PC-3 (cell line): ENCODE results near the gene WWC2. TPM values are rescaled to one million over a fixed set of nuclear protein-coding genes. Genes with fewer than 3 reads are reported as not detected.

Experiments used
- ATAC-seq: fragments of 200-7000 bp; cut with Tn5 transposase; 2 replicates; pipeline ENCODE4 v1.9.1; 2020; ENCODE audit warnings: mild to moderate bottlenecking, moderate library complexity
- BruUV-seq: library from RNA; stranded (reverse); fragments of 400-500 nt; replicated peaks from 2 replicates; lab custom pipeline; 2021; lab: Mats Ljungman, UMichigan
- CTCF ChIA-PET: fragments of 300-600 bp; sonication (Branson Sonifier 250); formaldehyde crosslinking; loops from one replicate; lab custom pipeline; 2022; ENCODE audit warnings: antibody characterized with exemption; lab: Charles Lee
- POLR2A ChIA-PET: fragments of 300-600 bp; sonication (Branson Sonifier 250); formaldehyde crosslinking; loops from one replicate; lab custom pipeline; 2022; ENCODE audit warnings: antibody characterized with exemption; ENCODE audit not compliant: unreplicated experiment; lab: Charles Lee
- DNase-seq: peaks from one replicate; pipeline ENCODE4 v3.0.0-alpha.2; 2015
- H2AFZ ChIP-seq: fragments of 300-600 bp; sonication (generic); 2 replicates; pipeline ENCODE4 v1.6.0; 2016; ENCODE audit warnings: antibody characterized with exemption, low read length
- H3F3A ChIP-seq: fragments of 300-600 bp; sonication (generic); one replicate; pipeline ENCODE4 v1.6.0; 2017; ENCODE audit warnings: antibody characterized with exemption, low read length, control low read depth, mild to moderate bottlenecking; ENCODE audit not compliant: unreplicated experiment
- H3K27ac ChIP-seq: fragments of 300-600 bp; sonication (generic); 2 replicates; pipeline ENCODE4 v1.5.1; 2016; ENCODE audit warnings: mild to moderate bottlenecking, low read length
- H3K27me3 ChIP-seq: fragments of 300-600 bp; sonication (generic); 2 replicates; pipeline ENCODE4 v1.6.1; 2016; ENCODE audit warnings: low read length, mixed read lengths
- H3K36me3 ChIP-seq: fragments of 300-600 bp; sonication (generic); 2 replicates; pipeline ENCODE4 v1.6.1; 2016; ENCODE audit warnings: low read depth, mixed run types, low read length, mixed read lengths
- H3K4me1 ChIP-seq: fragments of 300-600 bp; sonication (generic); 2 replicates; pipeline ENCODE4 v1.5.1; 2016; ENCODE audit warnings: low read length; ENCODE audit not compliant: insufficient read depth
- H3K4me2 ChIP-seq: fragments of 300-600 bp; sonication (generic); 2 replicates; pipeline ENCODE4 v1.6.0; 2016; ENCODE audit warnings: low read length
- H3K4me3 ChIP-seq: fragments of 300-600 bp; sonication (generic); 2 replicates; pipeline ENCODE4 v1.5.1; 2016; ENCODE audit warnings: mild to moderate bottlenecking, low read length, mixed read lengths
- H3K79me2 ChIP-seq: fragments of 300-600 bp; sonication (generic); 2 replicates; pipeline ENCODE4 v1.6.1; 2017; ENCODE audit warnings: low read length, mixed read lengths
- H3K9ac ChIP-seq: fragments of 300-600 bp; sonication (generic); 2 replicates; pipeline ENCODE4 v1.6.0; 2016; ENCODE audit warnings: mild to moderate bottlenecking, low read length
- H3K9me2 ChIP-seq: fragments of 300-600 bp; sonication (generic); replicated peaks from 2 replicates; pipeline ENCODE4 v1.6.1; 2016; ENCODE audit warnings: mixed run types, low read length, mixed read lengths
- H3K9me3 ChIP-seq: fragments of 300-600 bp; sonication (generic); 2 replicates; pipeline ENCODE4 v1.6.1; 2016; ENCODE audit warnings: low read length, mixed read lengths
- H4K20me1 ChIP-seq: fragments of 300-600 bp; sonication (generic); 2 replicates; pipeline ENCODE4 v1.6.1; 2016; ENCODE audit warnings: low read length, mixed read lengths
- CTCF ChIP-seq: fragments of 300-600 bp; sonication (generic); conservative IDR thresholded peaks from 2 replicates; pipeline ENCODE4 v1.5.1; 2017; ENCODE audit warnings: antibody characterized with exemption, low read depth, mild to moderate bottlenecking, low read length
- EZH2 ChIP-seq: fragments of 300-600 bp; sonication (generic); IDR thresholded peaks from one replicate; pipeline ENCODE4 v1.6.1; 2017; ENCODE audit warnings: antibody characterized with exemption, mild to moderate bottlenecking, low read length; ENCODE audit not compliant: unreplicated experiment
- EZH2phosphoT487 ChIP-seq: fragments of 300-600 bp; sonication (generic); IDR thresholded peaks from 2 replicates; pipeline ENCODE4 v1.6.1; 2018; ENCODE audit warnings: mild to moderate bottlenecking, antibody characterized with exemption, low read length, borderline replicate concordance
- intact Hi-C: fragments of 100-400 bp; cut with micrococcal nuclease; formaldehyde crosslinking; loops from 2 replicates; pipeline ENCODE4 v1.9.0; 2023
- total RNA-seq: library from RNA; depleted of rRNA; stranded (reverse); fragments of >200 nt; gene quantifications from 2 replicates; pipeline ENCODE4 v1.2.3, GENCODE V29; 2014

WWC2 gene
- total RNA-seq, 1 experiment from 2014 or later: 15.8 TPM

GRCh38 chr4:183356173-183356830 lies 257.2 kb downstream of the WWC2 start:
- CTCF ChIA-PET: no interaction called here
- no peaks in the 10 kb centered on the region for H3F3A ChIP-seq
- no peaks in the 10 kb centered on the region for H3K79me2 ChIP-seq
- H3K36me3 ChIP-seq: no peaks in the 10 kb centered on the region
- DNase-seq (no peak), ATAC-seq (no peak)
- H2AFZ ChIP-seq: no peak overlapping the region
- intact Hi-C loops: no loop called here
- no peaks in the 10 kb centered on the region for H3K27me3 ChIP-seq
- no peaks in the 10 kb centered on the region for H4K20me1 ChIP-seq
- TF ChIP-seq CTCF (no peak), EZH2 (no peak), EZH2phosphoT487 (no peak)
- H3K4me3 ChIP-seq: no peak overlapping the region
- H3K4me2 ChIP-seq: peak overlapping the region; percentile 37; the same call in 1 of the 2 replicates
- no TSS peak for BruUV-seq
- H3K9me3 ChIP-seq: no peaks in the 10 kb centered on the region
- POLR2A ChIA-PET: no interaction called here
- H3K4me1 ChIP-seq: peaks cover 15% of the 10 kb centered on the region
- H3K9ac ChIP-seq: no peak overlapping the region
- no peak overlapping the region for H3K27ac ChIP-seq
- H3K9me2 ChIP-seq: no peaks in the 10 kb centered on the region

- BruUV-seq: no TSS peak
- no peak for ATAC-seq
- H3F3A ChIP-seq: no peaks in the 10 kb centered on the region
- no peaks in the 10 kb centered on the region for H3K9me2 ChIP-seq
- H3K9ac ChIP-seq: no peak overlapping the region
- H3K36me3 ChIP-seq: no peaks in the 10 kb centered on the region
- H3K9me3 ChIP-seq: no peaks in the 10 kb centered on the region
- no peak overlapping the region for H3K4me2 ChIP-seq
- H2AFZ ChIP-seq: no peak overlapping the region
- H3K27ac ChIP-seq: no peak overlapping the region
- H3K79me2 ChIP-seq: no peaks in the 10 kb centered on the region
- peaks cover 15% of the 10 kb centered on the region for H3K4me1 ChIP-seq
- no peak for DNase-seq
- no peak for TF ChIP-seq EZH2phosphoT487
- no peak for TF ChIP-seq CTCF
- TF ChIP-seq EZH2: no peak
- ChIA-PET CTCF (no interaction called here), POLR2A (no interaction called here)
- no peaks in the 10 kb centered on the region for H4K20me1 ChIP-seq
- intact Hi-C loops: no loop called here
- H3K27me3 ChIP-seq: no peaks in the 10 kb centered on the region
- H3K4me3 ChIP-seq: no peak overlapping the region
Measured at GRCh38 chr4:183356931-183357675, 258.0 kb downstream of the WWC2 start.

- Histone ChIP-seq H2AFZ (no peak overlapping the region), H3K4me3 (no peak overlapping the region), H3K4me2 (no peak overlapping the region), H3K36me3 (no peaks in the 10 kb centered on the region), H3K27me3 (no peaks in the 10 kb centered on the region), H3F3A (no peaks in the 10 kb centered on the region), H3K27ac (no peak overlapping the region), H3K4me1 (peaks cover 15% of the 10 kb centered on the region), H3K9ac (no peak overlapping the region), H3K9me2 (no peaks in the 10 kb centered on the region), H3K79me2 (no peaks in the 10 kb centered on the region), H4K20me1 (no peaks in the 10 kb centered on the region), H3K9me3 (no peaks in the 10 kb centered on the region)
- TF ChIP-seq CTCF (no peak), EZH2 (no peak), EZH2phosphoT487 (no peak)
- no peak for DNase-seq
- intact Hi-C loops: no loop called here
- ChIA-PET CTCF (no interaction called here), POLR2A (no interaction called here)
- no peak for ATAC-seq
- BruUV-seq: no TSS peak
Measured at GRCh38 chr4:183358215-183358755, 259.2 kb downstream of the WWC2 start.
